SK-N-MC (cell line): Measurements from ENCODE around the gene NBEAL1.

Experiments
- EZH2 ChIP-seq: fragments of 200-600 bp; sonication (generic); IDR thresholded peaks from one replicate; pipeline ENCODE4 v1.6.1; 2017; ENCODE audit warnings: antibody characterized with exemption
- POLR2AphosphoS5 ChIP-seq: IDR thresholded peaks from 2 replicates; pipeline ENCODE4 v1.6.1; 2012; ENCODE audit warnings: mild to moderate bottlenecking, low read depth, low read length, borderline replicate concordance

DNA sequence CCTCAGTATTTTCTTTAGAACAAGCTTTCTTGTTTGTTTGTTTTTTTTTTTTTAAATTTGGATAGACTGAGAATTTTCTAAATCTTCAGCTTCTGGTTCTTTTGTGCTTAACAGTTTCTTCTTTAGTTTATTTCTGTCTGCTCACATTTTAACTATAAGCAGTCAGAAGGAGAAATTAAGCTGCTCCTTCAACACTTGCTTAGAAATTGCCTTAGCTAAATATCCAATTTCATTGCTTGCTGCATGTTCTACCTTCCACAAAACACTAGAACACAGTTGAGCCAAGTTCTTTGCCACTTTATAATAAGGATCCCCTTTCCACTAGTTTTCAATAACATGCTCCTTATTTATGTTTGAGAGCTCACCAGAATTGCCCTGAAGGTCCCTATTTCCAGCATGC is 57.7 kb downstream of the NBEAL1 start:
- TF ChIP-seq EZH2 (no peak), POLR2AphosphoS5 (no peak)
